HG03135 (cell line): ENCODE measurements around the gene FANCE.

Experiments
- ATAC-seq: cut with Tn5 transposase; IDR thresholded peaks from one replicate; pipeline ENCODE4 v1.9.1; 2021; ENCODE audit warnings: mild to moderate bottlenecking, moderate library complexity; ENCODE audit not compliant: unreplicated experiment

FANCE gene

DNA sequence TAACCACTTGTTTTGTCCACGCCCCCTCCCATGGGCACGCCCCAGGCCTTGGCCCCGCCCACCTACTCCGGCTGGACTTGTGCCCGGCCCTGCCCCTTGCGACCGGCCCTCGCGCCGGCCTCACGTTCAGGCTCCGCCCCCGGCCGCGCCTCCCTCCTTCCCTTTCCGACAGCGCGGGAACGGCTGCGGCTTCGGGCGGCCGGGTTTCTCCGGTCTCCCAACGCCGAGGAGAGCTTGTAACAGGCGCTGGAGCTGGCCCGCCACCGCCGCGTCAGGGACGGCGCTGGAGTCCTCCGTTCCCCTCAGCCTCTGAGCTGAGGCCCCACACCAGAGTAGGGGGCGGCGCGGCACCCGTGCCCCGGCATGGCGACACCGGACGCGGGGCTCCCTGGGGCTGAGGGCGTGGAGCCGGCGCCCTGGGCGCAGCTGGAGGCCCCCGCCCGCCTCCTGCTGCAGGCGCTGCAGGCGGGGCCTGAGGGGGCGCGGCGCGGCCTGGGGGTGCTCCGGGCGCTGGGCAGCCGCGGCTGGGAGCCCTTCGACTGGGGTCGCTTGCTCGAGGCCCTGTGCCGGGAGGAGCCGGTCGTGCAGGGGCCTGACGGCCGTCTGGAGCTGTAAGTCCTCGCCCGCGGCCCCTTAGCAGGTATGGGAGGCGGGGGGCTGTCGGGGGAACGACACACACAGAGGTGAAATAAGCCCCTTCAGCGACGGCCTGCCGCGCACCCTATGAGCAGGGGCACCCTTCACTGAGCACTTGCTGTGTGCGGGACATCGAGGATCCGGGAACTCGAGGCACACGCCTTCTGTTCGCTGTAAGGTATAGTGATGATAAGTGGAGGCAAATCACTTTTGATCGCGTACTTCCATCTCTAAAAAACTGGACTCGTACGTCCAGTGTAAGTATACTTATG lies at the start of gene FANCE:
Gene FANCE (plus strand): TSS at position 156 of the 908 bp plus-strand sequence. CDS start 208 bp downstream, at position 364.
- ATAC-seq = peak; percentile 87

DNA sequence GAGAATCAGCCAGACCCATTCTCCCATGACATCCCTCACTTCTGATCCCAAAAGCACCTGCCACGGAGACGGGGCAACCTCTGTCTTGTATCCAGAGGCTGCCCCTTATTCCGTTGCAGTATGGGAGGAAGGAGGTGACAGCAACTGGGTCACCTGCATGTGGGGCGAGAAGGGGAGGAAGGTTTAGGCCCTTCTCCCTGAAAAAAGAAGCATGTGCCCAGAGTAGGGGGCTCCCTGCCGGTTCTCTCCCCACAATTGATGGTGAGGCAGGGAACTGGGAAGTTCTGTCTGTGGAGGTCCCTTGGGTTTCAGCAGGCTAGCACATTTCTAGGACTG lies 49.3 kb upstream of the FANCE start:
- no peak for ATAC-seq

DNA sequence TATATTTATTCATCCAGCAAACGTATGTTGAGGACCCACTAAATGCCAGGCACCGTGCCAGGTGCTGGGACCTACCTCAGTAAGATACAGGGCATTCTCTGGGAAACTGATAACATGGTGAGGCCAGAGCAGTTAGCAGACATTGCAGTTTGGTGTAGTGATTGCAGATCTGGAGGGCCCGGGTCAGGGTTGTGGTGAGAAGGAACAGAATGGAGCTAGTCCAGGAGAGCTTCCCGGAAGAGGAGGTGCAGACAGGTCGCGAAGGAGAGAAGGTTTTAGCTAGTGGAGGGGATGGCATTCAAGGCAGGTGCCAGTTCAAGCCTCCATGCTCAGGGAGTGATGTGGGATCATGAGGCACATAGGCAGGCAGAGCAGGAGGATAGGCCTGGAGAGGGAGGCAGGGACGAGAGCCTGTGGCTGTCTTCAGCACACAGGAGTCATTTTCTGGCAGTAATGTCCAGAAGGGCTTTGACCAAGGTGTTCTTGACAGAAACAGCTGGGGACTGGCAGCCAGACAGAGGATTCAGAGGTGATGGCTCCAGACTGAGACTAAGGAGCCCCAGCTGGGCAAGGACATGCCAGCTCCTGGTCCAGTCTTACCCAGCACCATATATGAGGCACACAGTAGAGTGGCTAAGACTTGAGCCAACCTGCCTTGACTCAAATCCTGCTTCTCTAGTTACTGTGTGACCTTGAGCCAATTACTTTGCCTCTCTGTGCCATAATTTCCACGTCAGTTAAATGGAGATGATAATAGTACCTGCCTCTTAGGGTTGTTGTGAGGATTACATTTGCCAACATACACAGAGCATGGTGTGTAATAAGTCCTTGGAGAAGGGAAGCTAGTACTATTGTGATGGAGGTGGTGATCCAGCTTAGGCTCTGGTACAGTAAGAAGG lies 48.3 kb upstream of the FANCE start:
- no peak for ATAC-seq

- no peak for ATAC-seq
These were observed 45.2 kb upstream of the FANCE start for GRCh38 chr6:35406711-35407485.

- no peak for ATAC-seq
These were observed 42.9 kb upstream of the FANCE start for GRCh38 chr6:35409245-35409644.

- no peak for ATAC-seq
These were observed 42.0 kb upstream of the FANCE start for GRCh38 chr6:35410131-35410530.

GRCh38 chr6:35411066-35411465 lies 41.1 kb upstream of the FANCE start:
- no peak for ATAC-seq

GRCh38 chr6:35412102-35412501 lies 40.0 kb upstream of the FANCE start:
- no peak for ATAC-seq

- no peak for ATAC-seq
These were observed 38.2 kb upstream of the FANCE start for GRCh38 chr6:35413911-35414310.

GRCh38 chr6:35415065-35415891 lies 36.9 kb upstream of the FANCE start:
- ATAC-seq = no peak

DNA sequence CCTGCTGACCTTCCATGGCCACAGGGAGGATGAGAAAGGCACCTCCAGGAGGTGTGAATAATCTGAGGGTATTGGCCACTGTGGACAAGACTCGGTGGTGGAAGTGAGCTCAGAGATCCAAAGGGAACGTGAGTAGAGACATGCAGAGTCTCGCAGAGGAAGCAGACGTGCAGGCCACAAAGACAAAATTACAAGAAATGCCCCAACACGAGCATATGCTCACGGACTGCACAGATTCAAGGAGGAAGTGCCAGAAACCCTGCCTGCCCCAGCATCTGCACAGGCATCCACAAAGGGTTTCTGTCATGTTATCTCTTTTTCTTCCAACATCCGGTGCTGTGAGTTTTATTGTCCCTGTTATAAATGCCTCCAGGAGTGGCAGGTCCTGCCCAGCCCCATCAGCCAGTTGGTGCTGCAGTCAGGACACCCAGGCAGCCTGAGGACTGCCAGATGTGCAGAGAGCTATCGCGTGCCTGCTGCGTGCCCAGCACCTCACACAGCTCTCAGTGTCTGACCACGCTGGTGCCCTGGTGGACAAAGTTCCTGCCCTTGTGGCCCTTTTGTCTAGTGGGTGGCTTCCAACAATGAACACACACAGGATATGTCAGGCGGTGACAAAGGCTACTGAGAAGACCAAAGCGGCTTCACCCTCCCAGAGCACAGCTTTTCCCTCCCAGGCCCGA lies 34.0 kb upstream of the FANCE start:
- ATAC-seq = no peak

DNA sequence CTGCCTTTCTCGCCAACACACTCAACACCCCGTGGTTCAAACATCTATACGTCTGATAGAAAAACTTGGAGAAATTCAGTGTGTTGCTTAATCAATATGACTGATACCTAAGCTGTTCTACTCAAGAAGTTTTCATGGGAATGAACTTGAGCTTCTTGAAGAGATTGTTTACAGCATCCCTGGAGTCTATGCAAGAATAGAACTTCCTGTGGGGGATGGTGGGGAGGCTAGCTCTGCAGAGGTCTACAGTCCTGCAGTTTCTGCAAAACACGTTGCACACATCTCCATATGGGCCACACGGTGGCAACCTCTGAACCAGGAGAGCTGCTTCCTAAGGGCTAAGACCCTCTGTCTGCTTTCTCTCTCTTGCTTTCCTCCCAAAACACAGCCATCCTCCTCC lies 32.7 kb upstream of the FANCE start:
- ATAC-seq = no peak

- no peak for ATAC-seq
These were observed 32.2 kb upstream of the FANCE start for GRCh38 chr6:35419961-35420360.

- ATAC-seq = no peak
These were observed 26.9 kb upstream of the FANCE start for GRCh38 chr6:35425284-35425683.

DNA sequence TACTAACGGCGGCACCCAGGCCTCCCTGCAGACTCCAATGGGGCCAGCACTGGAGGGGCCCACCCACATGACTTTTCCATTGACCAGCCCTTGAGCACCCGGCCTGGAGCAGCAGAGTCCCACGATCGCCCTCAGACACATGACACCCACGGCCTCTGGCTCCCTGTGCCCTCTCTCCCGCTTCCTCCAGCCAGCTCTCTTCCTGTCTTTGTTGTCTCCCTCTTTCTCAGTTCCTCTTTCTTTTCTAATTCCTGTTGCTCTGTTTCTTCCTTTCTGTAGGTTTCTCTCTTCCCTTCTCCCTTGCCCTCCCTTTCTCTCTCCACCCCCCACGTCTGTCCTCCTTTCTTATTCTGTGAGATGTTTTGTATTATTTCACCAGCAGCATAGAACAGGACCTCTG lies 26.1 kb upstream of the FANCE start:
- ATAC-seq = no peak

GRCh38 chr6:35427435-35427834 lies 24.7 kb upstream of the FANCE start:
- ATAC-seq = no peak

DNA sequence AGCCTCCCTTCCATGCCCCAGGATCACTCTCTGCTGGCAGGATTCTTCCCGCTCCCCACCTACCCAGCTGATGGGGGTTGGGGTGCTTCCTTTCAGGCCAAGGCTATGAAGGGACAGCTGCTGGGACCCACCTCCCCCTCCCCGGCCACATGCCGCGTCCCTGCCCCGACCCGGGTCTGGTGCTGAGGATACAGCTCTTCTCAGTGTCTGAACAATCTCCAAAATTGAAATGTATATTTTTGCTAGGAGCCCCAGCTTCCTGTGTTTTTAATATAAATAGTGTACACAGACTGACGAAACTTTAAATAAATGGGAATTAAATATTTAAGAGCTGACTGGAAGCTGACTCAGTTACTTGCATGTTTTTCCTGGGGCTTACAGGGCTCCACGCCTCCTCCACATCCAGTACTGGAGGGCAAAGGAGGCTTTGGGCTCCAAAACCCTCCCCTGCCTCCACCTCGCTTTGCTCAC lies 24.3 kb upstream of the FANCE start:
- ATAC-seq = no peak

DNA sequence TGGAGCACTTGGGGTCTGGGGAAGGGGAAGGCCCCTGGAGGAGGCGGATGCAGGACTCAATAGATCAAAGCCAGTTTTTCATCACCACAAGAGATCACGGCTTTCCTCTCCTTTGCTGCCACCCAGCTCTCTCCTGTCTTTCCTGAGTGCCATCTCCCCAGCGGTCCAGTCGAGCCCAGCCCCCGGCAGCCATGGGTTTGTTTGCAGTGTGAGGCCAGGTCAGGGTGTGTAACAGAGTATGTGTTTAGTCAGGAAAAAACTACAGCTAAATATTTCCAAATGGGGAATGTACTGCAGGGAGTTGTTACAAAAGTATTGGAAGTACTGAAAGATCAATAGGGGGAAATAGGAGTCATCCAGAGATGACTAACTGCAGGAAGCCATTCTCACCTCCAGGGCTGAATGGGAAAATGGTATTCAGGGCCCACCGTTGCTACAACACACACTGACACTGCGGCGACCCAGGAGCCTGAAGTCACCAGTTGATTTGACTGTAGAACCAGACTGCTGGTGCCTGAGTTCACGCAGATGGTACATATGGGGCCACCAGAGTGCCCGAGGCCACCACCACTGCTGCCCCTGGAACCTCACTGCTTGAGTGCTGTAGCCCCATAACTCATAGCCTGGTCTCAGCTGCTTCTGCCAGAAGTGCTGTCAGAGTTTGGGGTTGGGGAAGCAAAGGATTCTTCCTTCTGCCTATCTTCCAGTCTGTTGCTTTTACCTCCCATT lies 23.6 kb upstream of the FANCE start:
- ATAC-seq = no peak

DNA sequence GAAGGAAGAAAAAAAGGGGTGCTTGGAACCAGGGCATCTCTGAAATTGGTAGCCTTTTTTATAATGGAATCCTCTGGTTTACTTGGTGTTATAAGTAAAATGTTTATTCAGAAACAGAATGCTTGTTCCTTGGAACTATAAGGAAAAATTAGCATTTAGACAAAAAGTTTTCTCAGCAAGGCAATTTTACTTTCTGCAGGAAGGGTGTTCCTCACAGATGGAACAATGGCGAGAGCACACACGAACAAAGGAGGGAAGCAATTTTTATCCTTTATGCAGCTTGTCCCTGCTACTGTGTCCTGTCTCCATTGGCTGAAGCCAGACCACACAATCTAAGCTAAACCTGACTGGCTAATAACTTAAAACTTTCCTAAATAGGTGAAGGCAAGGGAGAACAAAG lies 22.7 kb upstream of the FANCE start:
- ATAC-seq = no peak
